Loucy (cell line): ENCODE measurements around the gene BTK.

Experiments used
- EZH2phosphoT487 ChIP-seq: fragments of 200-600 bp; IDR thresholded peaks from 2 replicates; pipeline ENCODE4 v1.6.1; 2018; ENCODE audit warnings: antibody characterized with exemption, mild to moderate bottlenecking, moderate library complexity, borderline replicate concordance
- TF ChIP-seq, protein P1 (sequence below): fragments of 200-600 bp; sonication (generic); conservative IDR thresholded peaks from 2 replicates; pipeline ENCODE4 v1.5.1; 2014; ENCODE audit warnings: mild to moderate bottlenecking, antibody characterized with exemption, low read length

DNA sequence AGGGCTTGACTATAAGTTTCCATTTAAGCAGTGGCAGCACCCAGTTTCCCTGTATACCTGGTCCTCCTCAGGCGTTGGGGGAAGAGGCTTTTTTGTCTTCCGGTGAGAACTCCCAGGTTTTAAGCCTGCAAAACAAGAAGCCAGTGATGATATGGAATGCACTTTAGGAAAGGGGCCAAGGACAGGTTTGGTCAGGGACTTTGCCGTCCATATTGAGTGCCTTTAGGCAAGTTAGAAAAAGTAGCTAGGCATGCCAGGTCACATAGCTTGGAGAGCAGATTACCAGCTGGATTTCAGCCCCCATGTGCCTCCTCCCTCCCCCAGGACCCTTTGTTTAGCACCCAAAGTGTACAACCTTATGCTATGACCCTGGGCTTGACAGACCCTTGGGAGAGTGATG lies 23.9 kb downstream of the BTK start:
- TF ChIP-seq, protein P1, sequence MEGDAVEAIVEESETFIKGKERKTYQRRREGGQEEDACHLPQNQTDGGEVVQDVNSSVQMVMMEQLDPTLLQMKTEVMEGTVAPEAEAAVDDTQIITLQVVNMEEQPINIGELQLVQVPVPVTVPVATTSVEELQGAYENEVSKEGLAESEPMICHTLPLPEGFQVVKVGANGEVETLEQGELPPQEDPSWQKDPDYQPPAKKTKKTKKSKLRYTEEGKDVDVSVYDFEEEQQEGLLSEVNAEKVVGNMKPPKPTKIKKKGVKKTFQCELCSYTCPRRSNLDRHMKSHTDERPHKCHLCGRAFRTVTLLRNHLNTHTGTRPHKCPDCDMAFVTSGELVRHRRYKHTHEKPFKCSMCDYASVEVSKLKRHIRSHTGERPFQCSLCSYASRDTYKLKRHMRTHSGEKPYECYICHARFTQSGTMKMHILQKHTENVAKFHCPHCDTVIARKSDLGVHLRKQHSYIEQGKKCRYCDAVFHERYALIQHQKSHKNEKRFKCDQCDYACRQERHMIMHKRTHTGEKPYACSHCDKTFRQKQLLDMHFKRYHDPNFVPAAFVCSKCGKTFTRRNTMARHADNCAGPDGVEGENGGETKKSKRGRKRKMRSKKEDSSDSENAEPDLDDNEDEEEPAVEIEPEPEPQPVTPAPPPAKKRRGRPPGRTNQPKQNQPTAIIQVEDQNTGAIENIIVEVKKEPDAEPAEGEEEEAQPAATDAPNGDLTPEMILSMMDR: no peak
- no peak for TF ChIP-seq EZH2phosphoT487
